ENCODE measurements around the gene RAB26. TPM values are rescaled to one million over a fixed set of nuclear protein-coding genes. Genes with fewer than 3 reads are reported as not detected.
A peak's percentile ranks its signal among the peaks of the same experiment; 100 is the strongest.

RAB26 gene
- total and polyA plus RNA-seq, 2 of the 13 experiments (the other 11 are each of a cell fraction or from before 2014, with no cell fraction given), result 0.86 to 3.6 TPM

- TF ChIP-seq ZSCAN5A (CRISPR knock-in tag; IDR thresholded peaks at IDR 0.05; ENCODE audit: borderline replicate concordance) (no peak), BCLAF1 (IDR thresholded peaks at IDR 0.05) (no peak), ZNF253 (CRISPR knock-in tag; IDR thresholded peaks at IDR 0.05; ENCODE audit: borderline replicate concordance) (no peak), GTF2F1 (IDR thresholded peaks at IDR 0.05; ENCODE audit: low read length) (no peak), SETDB1 (CRISPR knock-in tag; IDR thresholded peaks at IDR 0.05; ENCODE audit: borderline replicate concordance) (no peak), PTBP1 (IDR thresholded peaks at IDR 0.05; ENCODE audit: low read depth, low read length, poor library complexity, severe bottlenecking) (no peak), NCOR1 (IDR thresholded peaks at IDR 0.05; ENCODE audit: borderline replicate concordance, low read length) (peak; percentile 83), ZNF256 (CRISPR knock-in tag; conservative IDR thresholded peaks at IDR 0.05) (no peak), AGO2 (optimal IDR thresholded peaks at IDR 0.05; ENCODE audit: low read depth, low read length) (peak; percentile 68), MAFF (IDR thresholded peaks at IDR 0.05; ENCODE audit: low read depth, low read length) (no peak), HOXA7 (CRISPR knock-in tag; IDR thresholded peaks at IDR 0.05) (no peak), FOXA3 (CRISPR knock-in tag; IDR thresholded peaks at IDR 0.05) (peak; percentile 84), ZNF124 (CRISPR knock-in tag; IDR thresholded peaks at IDR 0.05) (no peak), SMAD1 (CRISPR knock-in tag; IDR thresholded peaks at IDR 0.05; ENCODE audit: borderline replicate concordance, low read depth) (no peak), SNRNP70 (IDR thresholded peaks at IDR 0.05; ENCODE audit: low read depth, low read length) (no peak), ZNF564 (CRISPR knock-in tag; IDR thresholded peaks at IDR 0.05) (no peak; the same call in 1 of the 2 replicates), ZBTB20 (CRISPR knock-in tag; IDR thresholded peaks at IDR 0.05; ENCODE audit: borderline replicate concordance, low read depth) (no peak), ZNF225 (CRISPR knock-in tag; IDR thresholded peaks at IDR 0.05) (peak; percentile 49; the same call in 1 of the 2 replicates), HMG20A (CRISPR knock-in tag; IDR thresholded peaks at IDR 0.05; ENCODE audit: borderline replicate concordance) (peak; percentile 78; the same call in 1 of the 2 replicates), ZNF281 (CRISPR knock-in tag; IDR thresholded peaks at IDR 0.05; ENCODE audit: borderline replicate concordance) (peak; percentile 65; the same call in 1 of the 2 replicates), THRA (CRISPR knock-in tag; IDR thresholded peaks at IDR 0.05; ENCODE audit: borderline replicate concordance) (peak; percentile 97)
Measured at GRCh38 chr16:2157480-2158261, 9.2 kb downstream of the RAB26 start (continued).
